NB4 (cell line): ENCODE results near the gene ACTMAP.

Experiments
- MYC ChIP-seq: IDR thresholded peaks from 2 replicates; pipeline ENCODE4 v1.6.1; 2011; ENCODE audit warnings: low read depth, low read length
- POLR2A ChIP-seq: IDR thresholded peaks from 2 replicates; pipeline ENCODE4 v1.6.1; 2011; ENCODE audit warnings: mild to moderate bottlenecking; ENCODE audit not compliant: insufficient read length; ENCODE audit errors: extremely low read depth
- TF ChIP-seq, protein P1 (sequence below): IDR thresholded peaks from one replicate; pipeline ENCODE4 v1.5.1; 2012; ENCODE audit warnings: low read depth, low read length
- TF ChIP-seq, protein P2 (sequence below): IDR thresholded peaks from 2 replicates; pipeline ENCODE4 v1.6.1; 2011; ENCODE audit warnings: low read depth, low read length

DNA sequence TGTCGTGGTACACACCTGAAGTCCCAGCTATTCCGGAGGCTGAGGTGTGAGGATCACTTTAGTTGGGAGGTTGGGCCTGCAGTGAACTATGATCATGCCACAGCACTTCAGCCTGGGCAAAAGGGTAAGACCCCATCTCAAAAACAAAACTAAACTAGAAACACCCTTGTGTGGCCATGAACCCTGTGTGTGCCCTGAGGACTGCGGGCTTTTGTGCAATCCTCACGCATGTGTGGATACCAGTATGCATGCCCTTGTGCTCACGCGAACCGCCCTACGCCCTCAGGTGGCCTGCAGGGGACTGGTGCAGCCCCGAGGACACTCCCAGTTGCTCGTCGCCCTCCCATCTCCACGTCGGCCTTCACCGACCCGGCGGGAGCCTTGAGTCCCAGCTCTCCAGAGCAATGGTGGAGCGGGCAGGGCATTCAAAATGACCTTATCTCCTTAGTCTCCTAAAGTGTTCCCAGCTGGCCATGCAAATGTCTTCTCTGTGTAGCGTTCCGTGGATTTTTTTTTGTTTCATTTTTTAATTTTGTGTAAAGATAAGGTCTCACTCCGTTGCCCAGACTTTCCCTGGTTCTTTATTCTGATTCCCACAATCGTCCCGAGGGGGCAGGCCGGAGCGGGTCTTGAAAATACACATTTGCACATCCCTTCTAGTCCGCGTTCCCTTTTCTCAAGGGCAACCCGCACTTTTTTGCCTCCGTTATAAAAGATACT, 47.8 kb upstream of the ACTMAP start:
- TF ChIP-seq, protein P1, sequence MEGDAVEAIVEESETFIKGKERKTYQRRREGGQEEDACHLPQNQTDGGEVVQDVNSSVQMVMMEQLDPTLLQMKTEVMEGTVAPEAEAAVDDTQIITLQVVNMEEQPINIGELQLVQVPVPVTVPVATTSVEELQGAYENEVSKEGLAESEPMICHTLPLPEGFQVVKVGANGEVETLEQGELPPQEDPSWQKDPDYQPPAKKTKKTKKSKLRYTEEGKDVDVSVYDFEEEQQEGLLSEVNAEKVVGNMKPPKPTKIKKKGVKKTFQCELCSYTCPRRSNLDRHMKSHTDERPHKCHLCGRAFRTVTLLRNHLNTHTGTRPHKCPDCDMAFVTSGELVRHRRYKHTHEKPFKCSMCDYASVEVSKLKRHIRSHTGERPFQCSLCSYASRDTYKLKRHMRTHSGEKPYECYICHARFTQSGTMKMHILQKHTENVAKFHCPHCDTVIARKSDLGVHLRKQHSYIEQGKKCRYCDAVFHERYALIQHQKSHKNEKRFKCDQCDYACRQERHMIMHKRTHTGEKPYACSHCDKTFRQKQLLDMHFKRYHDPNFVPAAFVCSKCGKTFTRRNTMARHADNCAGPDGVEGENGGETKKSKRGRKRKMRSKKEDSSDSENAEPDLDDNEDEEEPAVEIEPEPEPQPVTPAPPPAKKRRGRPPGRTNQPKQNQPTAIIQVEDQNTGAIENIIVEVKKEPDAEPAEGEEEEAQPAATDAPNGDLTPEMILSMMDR, result peak; percentile 28
- TF ChIP-seq POLR2A, result peak; percentile 27
- TF ChIP-seq, protein P2, sequence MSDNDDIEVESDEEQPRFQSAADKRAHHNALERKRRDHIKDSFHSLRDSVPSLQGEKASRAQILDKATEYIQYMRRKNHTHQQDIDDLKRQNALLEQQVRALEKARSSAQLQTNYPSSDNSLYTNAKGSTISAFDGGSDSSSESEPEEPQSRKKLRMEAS, result peak; percentile 64; the same call in 1 of the 2 replicates
- TF ChIP-seq MYC, result peak; percentile 65; the same call in 1 of the 2 replicates
